ENCODE data around the gene FGF22.

GRCh38 chr19:682678-683320 lies 43.1 kb downstream of the FGF22 start:
- TF ChIP-seq REST (IDR thresholded peaks at IDR 0.05; ENCODE audit: insufficient read depth in 1 of 2, low read depth in 2 of 2, low read length in 2 of 2) (no peak), TAF1 (IDR thresholded peaks at IDR 0.05; ENCODE audit: borderline replicate concordance, insufficient read depth, low read length) (no peak), POLR2AphosphoS5 (IDR thresholded peaks at IDR 0.05; ENCODE audit: low read depth, low read length) (no peak), SIN3A (IDR thresholded peaks at IDR 0.05; ENCODE audit: borderline replicate concordance, insufficient read depth, low read length) (no peak)
